GM19328 (cell line): ENCODE data around the gene ADGRV1.

ENCODE experiments used
- ATAC-seq: cut with Tn5 transposase; IDR thresholded peaks from one replicate; pipeline ENCODE4 v1.9.1; 2021; ENCODE audit warnings: mild to moderate bottlenecking, moderate library complexity; ENCODE audit not compliant: unreplicated experiment

The ADGRV1 gene

GRCh38 chr5:91121347-91121993, 562.9 kb downstream of the ADGRV1 start:
- ATAC-seq = no peak

GRCh38 chr5:91122651-91123050, 564.1 kb downstream of the ADGRV1 start:
- ATAC-seq = no peak

GRCh38 chr5:91123291-91123690, 564.7 kb downstream of the ADGRV1 start:
- no peak for ATAC-seq

GRCh38 chr5:91123901-91124300, 565.3 kb downstream of the ADGRV1 start:
- ATAC-seq = no peak

- ATAC-seq = no peak
These were observed 567.3 kb downstream of the ADGRV1 start for GRCh38 chr5:91125916-91126315.

- ATAC-seq = no peak
These were observed 567.9 kb downstream of the ADGRV1 start for GRCh38 chr5:91126448-91126847.

- ATAC-seq = no peak
These were observed 568.3 kb downstream of the ADGRV1 start for GRCh38 chr5:91126888-91127287.

GRCh38 chr5:91127456-91128081, 569.0 kb downstream of the ADGRV1 start:
- ATAC-seq = no peak

- ATAC-seq = no peak
These were observed 570.0 kb downstream of the ADGRV1 start for GRCh38 chr5:91128604-91129003.

GRCh38 chr5:91129748-91130147, 571.2 kb downstream of the ADGRV1 start:
- ATAC-seq = no peak

- ATAC-seq = no peak
These were observed 572.2 kb downstream of the ADGRV1 start for GRCh38 chr5:91130759-91131158.

GRCh38 chr5:91132550-91132949, 574.0 kb downstream of the ADGRV1 start:
- no peak for ATAC-seq

- ATAC-seq = no peak
These were observed 574.6 kb downstream of the ADGRV1 start for GRCh38 chr5:91133183-91133582.

- no peak for ATAC-seq
These were observed 577.1 kb downstream of the ADGRV1 start for GRCh38 chr5:91135475-91136248.

GRCh38 chr5:91136271-91136670, 577.7 kb downstream of the ADGRV1 start:
- no peak for ATAC-seq

- ATAC-seq = no peak
These were observed 579.0 kb downstream of the ADGRV1 start for GRCh38 chr5:91137647-91138046.

GRCh38 chr5:91139572-91140200, 581.1 kb downstream of the ADGRV1 start:
- ATAC-seq = no peak

GRCh38 chr5:91140657-91141056, 582.1 kb downstream of the ADGRV1 start:
- ATAC-seq = no peak

GRCh38 chr5:91141642-91142041, 583.0 kb downstream of the ADGRV1 start:
- no peak for ATAC-seq

- ATAC-seq = no peak
These were observed 583.8 kb downstream of the ADGRV1 start for GRCh38 chr5:91142386-91142785.

GRCh38 chr5:91142819-91143218, 584.2 kb downstream of the ADGRV1 start:
- ATAC-seq = no peak

GRCh38 chr5:91143840-91144239, 585.2 kb downstream of the ADGRV1 start:
- ATAC-seq = no peak
